Stimulated activated CD4-positive, alpha-beta T cell treated with anti-CD3 and anti-CD28 coated beads, TNF-alpha, amount 100 ng/mL, for 4 hours (primary cell): ENCODE results near the gene LARGE1.

ENCODE experiments used
- DNase-seq, 3 experiments: peaks; one replicate each; pipeline ENCODE4 v3.0.0-alpha.2; 2020; ENCODE audit warnings: low read depth in 3 of 3

The LARGE1 gene

DNA sequence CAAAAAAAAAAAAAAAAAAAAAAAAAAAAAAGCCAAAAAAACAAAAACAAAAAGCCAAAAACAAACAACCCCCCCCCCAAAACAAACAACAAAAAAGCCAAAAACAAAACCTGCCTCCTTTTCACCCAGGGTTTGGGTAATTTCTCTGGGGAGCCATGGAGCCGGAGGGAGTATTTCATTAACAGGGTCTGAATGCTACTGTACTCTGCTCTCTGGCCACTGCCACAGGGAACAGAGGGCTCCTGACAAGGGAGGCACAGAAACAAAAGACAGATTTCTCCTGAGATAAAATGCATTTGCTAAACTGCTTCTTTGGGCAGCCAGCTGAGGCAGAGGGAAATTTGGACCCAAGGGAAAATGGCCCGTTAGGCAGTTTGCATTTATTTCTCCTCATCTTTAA lies 596.0 kb downstream of the LARGE1 start:
- DNase-seq, result no peak

DNA sequence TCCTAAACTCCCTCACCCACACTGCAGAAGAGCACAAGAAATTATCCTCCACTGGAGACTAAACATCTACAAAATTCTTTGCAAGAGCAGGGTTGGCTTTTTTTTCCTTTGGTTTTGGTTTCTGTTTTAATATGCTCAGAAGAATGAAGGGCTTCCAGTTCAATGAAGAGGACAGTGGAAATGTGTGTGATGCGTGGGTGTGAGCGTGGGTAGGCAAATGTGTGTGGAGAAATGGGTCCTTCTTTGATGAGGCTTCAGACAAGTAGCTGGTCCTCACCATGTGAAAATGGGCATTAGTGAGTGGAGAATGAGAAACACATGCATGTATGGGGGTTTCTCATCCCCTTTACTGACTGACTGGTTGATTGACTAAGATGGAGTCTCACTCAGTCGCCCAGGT lies 598.8 kb downstream of the LARGE1 start:
- no peak for DNase-seq

DNA sequence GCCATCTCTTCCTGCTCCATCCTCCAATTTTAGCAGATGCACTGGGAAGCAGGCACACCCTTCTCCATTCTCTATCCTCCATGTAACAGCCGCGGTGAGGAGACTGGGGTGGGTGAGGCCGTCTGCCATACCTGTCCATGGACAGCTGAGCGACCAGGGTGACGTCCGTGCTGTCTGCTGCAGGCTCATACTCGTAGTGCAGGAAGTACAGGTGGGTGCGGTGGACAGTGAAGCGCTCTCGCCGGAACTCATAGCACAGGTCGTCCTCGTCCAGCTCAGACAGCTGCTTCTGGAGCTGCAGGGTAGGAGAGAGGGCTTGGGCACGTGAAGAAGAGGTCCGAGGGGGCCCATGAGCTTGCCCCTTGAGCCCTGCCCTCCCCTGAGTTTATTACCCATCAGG lies 604.3 kb downstream of the LARGE1 start:
- DNase-seq, result no peak

GRCh38 chr22:33315117-33315516 lies 605.2 kb downstream of the LARGE1 start:
- DNase-seq, result no peak

GRCh38 chr22:33314316-33314715 lies 606.0 kb downstream of the LARGE1 start:
- no peak for DNase-seq

DNA sequence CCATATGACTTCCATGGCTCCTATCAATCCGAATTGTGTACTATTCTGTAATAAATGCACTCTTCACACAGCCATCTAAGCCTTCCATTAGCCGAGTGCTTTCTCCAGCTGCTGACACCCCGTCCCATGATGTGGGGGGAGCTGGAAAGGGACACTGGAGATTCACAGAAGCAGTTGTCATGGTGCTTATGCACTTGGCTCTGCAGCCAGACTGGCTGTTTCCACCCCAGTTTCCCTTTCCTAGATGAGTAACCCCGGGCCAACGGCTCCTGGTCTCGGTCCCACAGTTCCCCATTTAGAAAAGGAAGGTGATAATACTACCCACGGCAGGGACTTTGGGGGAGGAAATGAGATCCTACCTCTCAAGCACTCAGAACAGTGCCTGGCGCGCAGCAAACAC lies 617.2 kb downstream of the LARGE1 start:
- no peak for DNase-seq

- no peak for DNase-seq
Observed at GRCh38 chr22:33302549-33302948, 617.7 kb downstream of the LARGE1 start.

- DNase-seq, result peak in 1 of 3 experiments; percentile 23
Observed at GRCh38 chr22:33302049-33302545, 618.2 kb downstream of the LARGE1 start.

DNA sequence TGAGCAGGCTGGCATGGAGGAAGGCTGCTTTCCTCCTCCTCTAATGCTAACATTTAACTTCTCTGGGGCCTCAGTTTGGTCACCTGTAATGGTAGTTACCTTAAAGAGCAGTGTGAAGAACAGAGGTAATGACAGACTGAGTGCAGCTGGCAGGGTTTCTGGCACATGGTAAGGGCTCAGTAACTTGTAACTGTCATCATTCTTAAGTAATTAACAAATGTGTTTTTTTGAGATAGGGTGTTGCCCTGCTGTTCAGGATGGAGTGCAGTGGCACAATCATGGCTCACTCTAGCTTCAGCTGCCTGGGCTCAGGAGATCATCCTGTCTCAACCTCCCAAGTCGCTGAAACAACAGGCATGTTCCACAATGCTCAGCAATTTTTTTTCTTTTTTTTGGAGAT lies 620.1 kb downstream of the LARGE1 start:
- DNase-seq, result no peak

- DNase-seq, result no peak
Observed at GRCh38 chr22:33299245-33299956, 620.9 kb downstream of the LARGE1 start.

DNA sequence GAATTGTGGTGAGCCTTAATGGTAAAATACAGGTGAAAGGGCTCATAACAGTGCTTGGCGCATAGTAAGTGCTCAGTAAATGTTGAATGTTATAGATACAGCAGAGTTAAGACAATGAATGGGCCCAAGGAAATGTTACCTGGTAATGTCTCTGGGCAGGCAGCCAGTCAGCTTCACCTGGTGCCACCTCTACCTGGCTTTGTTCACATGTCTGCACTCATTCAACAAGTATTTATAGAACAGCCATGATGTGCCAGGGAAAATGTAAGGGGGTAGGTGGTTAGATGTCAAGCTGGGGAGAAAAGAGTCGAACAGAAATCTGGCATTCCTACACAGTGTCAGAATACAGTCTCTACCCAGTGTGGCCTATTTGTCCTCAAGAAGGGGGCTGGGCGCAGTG lies 623.3 kb downstream of the LARGE1 start:
- no peak for DNase-seq

DNA sequence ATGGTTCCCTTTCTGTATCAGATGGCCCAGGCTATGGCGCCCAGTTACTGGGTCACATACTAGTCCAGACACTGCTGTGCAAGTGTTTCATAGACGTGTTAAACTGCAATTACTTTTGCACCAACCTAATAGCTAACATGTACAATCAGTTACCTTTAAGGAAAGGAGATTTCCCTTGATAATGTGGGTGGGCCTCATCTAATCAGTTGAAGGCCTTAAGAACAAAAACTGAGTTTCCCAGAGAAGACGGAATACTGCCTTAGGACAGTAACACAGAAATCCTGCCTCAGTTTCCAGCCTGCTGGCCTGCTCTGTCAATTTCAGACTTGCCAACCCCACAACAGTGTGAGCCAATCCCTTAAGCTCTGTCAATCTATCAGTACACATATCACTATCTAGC lies 632.2 kb downstream of the LARGE1 start:
- no peak for DNase-seq

DNA sequence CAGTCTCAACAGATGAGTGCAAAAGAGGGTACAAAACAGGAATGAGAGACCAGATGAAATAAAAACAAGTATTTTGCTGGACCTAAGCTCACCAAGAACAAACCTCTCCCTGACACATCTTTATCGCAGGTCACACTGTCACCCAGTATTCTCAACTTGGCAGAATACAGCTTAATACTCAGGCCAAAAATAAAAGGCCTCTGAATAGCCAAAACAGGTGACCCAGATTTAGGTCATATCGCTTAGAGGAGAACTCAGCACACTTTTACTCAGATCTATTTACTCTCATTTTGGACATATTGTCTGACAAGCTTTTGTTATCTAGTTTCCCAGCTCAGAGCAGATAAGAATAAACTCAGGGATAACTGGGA lies 645.2 kb downstream of the LARGE1 start:
- no peak for DNase-seq

DNA sequence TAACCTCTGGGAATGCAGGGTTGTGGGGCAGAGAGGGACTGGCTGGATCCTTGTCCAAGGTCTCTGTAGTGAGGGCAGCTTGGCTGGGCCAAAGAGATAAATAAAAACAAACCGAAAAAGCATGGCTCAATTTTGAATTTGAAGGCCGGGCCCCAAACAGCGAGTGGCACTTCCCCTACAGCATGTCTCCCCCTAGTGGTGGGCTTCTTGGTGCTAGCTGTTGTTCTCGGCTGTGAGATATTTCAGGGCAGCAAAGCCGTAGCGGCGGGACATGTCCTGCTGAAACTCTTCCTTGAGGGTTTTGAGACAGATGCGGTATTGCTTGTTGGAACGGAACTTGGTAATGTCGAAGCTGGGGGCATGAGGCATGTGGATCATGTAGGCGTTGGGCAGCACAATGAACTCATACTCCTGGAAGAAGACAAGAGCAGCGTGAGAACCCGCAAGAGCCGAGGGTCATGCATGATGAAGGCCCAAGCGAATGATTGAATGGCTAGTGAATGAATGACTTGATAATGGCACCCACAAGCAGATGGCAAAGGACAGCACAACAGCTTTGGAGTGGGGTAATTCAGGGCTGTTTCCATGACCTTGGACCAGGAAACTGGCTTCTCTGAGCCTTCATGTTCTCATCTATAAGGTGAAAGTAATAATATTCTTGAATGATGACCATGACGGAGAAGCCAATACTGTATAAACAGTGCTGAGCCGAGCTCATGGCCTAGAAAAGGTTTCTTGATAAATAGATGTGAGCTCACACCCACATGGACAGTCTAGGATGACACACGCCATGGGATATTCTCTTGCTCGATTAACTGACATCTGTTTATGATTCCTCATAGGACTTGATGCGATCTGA lies 645.8 kb downstream of the LARGE1 start:
- no peak for DNase-seq

DNA sequence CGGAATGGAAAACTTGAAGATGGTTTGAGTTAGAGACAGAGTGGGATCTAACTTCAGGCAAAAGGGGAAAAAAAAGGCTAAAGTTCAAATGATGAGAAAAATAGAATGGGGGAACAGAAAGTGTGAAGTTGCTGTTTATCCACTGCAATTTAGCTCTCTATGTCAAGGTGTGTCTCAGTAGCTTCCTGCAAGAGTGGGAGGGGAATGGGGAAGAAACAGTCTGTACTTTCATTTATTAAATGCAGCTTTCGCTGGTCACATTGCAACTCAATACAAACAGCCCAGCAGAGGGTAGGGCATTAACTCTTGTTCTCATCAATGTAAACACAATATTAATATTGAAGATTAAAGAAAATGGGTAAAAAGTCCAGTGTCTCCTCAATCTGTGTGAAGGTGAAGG lies 647.4 kb downstream of the LARGE1 start:
- no peak for DNase-seq

GRCh38 chr22:33272180-33272579 lies 648.1 kb downstream of the LARGE1 start:
- no peak for DNase-seq

GRCh38 chr22:33271390-33272161 lies 648.7 kb downstream of the LARGE1 start:
- no peak for DNase-seq

GRCh38 chr22:33270596-33270995 lies 649.7 kb downstream of the LARGE1 start:
- no peak for DNase-seq

GRCh38 chr22:33261699-33262098 lies 658.6 kb downstream of the LARGE1 start:
- no peak for DNase-seq

DNA sequence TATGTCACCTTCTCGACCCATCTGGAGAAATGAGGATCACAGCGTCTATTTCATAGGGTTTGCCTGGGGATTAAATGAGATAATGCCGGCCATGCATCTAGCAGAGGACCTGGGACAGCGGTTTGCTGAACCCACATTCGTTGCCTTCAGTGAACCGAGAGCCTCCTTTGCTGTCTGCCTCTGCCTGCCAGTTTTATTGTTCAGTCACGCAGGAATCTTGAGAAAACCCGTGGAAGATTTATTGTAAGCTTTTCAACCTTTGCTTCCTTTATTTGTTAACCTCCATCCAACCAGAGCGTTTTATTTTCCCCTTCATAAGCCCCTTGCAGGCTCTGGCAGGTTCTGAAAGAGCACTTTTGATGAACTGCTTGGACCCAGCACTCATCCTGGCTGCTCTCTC lies 659.8 kb downstream of the LARGE1 start:
- DNase-seq, result no peak

DNA sequence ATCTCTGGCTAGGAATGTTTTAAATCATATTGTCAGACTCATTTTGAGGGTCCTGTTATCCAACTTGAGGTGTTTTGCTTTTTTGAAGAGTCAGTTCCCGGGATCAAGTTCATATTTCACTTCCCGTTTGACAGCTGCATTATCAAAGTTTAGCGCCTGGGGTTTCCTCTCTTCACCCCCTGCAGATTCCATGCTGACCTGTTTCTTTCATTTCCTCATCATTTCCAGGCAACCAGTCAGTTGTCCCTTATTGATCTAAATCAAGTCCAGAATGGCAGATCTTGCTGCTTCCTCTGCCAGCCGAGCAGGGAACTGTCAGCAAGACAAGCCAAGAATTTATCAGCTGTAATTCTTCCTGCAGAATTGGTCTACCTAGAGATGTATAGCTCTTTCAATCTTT lies 664.5 kb downstream of the LARGE1 start:
- no peak for DNase-seq

GRCh38 chr22:33248948-33249347 lies 671.3 kb downstream of the LARGE1 start:
- no peak for DNase-seq
